HG03060 (cell line): ENCODE measurements around the gene P3H1.
"Not testable (repeated sequence)": the region's sequence is repeated elsewhere in the genome, so short reads cannot be mapped to it uniquely, and the experiment has no call there.

Experiments
- ATAC-seq: cut with Tn5 transposase; IDR thresholded peaks from one replicate; pipeline ENCODE4 v1.9.1; 2021; ENCODE audit warnings: low read depth, moderate number of reproducible peaks; ENCODE audit not compliant: unreplicated experiment

The P3H1 gene

DNA sequence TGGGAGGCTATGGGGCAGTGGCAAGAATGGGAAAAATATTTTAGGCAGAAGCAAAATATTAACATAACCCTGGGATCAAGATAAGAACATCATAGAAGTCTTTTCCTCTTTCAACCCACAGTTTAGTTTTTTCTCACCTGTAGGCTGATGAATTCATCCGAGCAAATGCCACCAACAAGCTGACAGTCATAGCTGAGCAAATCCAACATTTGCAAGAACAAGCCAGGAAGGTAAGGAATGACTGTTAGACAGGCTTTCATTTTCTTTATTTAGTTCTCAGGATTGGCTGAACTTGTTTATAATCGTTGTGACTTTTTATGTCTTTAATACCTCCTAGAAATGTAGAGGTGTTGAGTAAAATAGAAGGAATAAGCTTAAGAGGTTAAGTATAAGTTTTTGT lies 6.6 kb upstream of the P3H1 start:
- no peak for ATAC-seq

DNA sequence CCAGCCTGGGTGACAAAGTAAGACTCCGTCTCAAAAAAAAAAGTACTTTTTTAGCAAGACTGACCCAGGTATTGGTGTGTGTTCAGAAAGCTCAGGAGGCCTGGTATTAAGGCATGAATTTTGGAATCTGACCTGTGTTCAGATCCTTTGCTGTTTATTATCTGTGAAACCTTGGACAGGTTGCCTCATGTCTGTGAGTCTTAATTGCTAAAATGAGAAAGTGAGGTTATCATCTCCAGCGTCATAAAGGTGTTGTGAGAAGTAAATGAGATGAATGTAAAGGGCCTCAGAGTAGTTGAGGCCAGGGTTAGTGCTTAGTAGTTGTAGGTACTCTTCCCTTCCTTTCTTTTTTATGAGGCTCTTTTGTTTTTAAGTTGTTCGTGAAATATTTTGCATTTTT lies 3.0 kb upstream of the P3H1 start:
- ATAC-seq, result no peak

DNA sequence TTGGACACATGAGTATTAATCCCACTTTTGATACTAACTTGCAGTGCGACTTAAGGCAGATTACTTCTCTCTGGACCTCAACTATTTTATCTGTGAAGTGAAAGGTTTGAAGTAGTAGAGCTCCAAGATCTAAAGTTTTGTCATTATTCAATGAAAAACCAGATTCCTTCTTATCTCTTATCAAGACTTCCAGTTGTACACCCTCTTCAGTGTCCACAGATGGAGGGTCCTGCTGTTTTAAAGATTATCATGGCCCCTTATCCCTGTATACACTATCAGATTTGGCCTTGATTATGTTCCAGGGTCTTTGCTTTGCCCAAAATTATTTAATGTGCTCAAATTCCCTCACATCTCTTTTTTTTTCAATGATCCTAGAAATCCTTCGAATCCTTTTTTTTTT lies 1.3 kb upstream of the P3H1 start:
- no peak for ATAC-seq

DNA sequence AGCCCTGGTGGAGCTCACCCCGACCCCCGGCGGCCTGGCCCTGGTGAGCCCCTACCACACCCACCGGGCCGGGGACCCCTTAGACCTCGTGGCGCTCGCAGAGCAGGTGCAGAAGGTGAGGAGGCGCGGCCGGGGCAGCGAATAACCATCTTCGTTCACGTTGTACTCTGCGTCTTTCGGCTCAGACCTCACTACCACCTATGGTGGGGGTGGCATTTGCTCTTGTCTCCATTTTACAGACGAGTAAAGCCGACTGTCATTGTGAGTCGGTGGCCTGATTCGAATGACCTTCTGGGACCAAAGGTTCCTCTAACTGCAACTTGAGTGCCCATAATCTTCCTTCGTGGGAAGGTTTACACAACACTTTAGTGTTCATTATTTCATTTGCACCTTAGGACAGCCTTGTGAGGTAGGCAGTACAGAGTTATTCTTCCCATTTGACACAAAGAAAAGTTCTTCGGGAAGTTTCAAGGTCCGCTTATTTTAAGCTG lies 727 bp upstream of the P3H1 start:
- ATAC-seq, result no peak

DNA sequence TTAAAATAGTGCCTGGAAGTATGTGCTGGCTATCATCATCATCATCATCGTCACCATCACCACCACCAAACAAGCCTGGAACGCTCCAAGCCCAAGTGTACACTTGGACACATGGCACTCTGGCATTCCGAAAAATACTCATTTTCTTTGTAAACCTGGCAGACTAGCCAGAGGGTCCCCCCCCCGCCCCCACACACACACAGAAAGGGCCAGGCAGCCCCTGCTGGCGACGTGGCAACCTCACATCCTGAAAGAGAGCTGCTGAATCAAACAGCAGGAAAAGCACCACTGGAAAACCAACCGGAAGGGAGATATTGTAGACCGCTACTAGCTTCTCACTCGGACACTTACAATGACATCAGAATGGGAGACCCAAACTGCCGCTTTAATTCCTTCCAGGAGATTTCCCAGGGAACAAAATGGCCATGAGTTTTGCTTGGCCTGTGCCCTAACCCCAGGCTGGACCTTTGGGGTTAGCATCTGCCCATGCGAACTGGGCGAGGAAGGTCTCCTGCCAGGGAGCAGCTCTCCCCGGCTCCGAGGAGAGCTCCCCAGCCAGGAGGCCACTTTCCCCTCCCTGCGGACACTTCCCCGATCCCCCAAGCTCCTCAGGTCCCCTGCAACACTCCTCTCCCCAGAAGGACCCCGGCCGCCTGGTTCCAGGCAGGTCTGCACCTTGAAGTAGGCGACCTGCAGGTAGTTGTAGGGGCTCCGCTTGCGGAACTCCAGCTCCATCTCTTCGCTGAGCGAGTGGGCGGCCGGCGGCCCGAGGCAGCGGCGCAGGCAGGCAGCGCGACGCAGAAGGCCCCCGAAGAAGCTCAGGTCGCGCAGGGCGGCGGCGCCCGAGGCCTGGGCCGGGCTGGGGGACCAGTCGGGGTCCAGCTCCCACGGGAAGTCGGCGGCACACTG lies 742 bp downstream of the P3H1 start:
- peak; percentile 5 for ATAC-seq

DNA sequence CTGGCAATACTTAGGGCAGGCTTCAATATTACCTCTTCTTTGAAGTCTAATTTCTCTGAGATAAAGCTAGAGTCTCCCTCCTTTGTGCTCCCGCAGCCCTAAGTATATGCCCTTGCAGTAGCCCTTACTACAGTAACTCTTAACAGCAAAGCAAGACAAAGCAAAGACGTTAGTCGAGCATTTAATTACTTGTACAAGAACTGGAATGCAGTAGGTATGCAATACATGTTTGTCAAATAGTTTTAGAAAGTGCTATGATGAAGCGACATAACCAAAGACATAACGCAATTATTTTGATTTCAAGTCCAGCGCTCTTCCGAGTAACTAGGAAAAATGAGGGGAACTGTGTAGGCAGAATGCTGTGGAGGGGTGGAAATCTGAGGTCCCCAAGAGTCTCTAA lies 1.6 kb downstream of the P3H1 start:
- no peak for ATAC-seq

DNA sequence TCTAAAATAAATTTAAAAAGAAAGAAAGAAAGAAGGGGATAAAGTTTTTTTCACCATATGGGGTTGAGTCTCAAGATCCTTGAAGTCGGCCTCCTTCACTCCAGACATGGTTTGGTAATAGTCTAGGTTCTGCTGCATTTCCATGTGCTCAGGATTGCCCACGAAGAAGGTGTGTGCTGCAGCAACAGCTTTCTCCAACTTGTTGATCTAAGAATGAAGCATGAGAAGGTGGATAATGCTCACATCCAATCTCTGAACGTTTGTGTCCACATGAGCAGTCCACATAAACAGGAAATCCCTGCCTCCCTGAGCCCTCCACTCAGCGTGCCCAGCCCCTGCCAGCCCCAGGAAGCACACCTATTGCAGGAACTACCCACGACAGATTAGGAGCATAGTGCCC lies 4.6 kb downstream of the P3H1 start:
- no peak for ATAC-seq

DNA sequence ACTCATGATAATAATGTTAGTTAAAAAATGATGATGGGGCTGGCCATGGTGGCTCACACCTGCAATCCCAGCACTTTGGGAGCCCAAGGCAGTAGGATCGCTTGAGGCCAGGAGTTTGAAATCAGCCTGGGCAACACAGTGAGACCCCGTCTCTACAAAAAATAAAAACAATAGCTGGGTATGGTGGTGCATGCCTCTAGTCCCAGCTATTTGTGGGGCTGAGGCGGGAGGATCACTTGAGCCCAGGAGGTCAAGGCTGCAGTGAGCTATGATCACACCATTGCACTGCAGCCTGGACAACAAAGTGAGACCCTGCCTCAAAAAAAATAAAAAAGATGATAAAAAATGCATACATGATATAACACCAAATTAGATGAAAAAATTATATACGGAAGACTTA lies 5.3 kb downstream of the P3H1 start:
- no peak for ATAC-seq

DNA sequence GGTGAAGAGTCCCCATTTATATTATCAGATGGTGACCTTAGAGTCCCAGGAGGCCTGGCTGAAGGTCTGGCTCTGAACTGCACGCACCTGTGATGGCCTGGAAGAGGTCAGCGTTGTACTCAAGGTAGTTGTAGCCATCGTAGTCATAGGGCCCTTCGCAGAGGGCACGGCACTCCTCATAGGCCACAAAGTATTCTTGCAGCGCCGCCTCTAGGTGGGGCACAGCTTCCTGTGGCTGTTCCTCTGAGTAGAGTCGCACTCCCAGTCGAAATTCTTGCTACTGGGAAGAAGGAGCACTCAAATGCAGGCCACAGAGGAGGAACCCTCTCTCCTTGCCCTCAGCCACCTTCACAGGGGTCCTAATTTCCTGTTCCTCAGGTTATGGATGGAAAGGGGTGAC lies 7.7 kb downstream of the P3H1 start:
- no peak for ATAC-seq

DNA sequence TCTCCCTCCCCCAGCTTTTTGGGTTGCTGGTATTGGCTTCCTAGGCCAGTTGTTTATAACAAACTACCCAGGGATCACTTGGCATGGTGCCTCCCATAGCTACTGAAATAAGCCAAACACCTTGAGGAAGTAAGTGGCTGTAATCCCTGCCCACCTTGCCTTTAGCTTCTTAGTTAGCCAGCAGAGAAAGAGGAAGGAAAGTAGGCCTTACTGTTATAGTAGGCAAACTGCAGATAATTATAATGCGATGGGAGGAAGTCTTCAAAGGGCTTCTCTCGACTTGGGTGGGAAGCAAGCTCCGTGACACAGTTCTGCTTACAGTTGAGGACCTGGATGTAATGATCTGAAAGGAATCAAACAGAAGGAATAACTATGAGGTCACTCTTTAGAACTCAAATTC lies 8.2 kb downstream of the P3H1 start:
- no peak for ATAC-seq

DNA sequence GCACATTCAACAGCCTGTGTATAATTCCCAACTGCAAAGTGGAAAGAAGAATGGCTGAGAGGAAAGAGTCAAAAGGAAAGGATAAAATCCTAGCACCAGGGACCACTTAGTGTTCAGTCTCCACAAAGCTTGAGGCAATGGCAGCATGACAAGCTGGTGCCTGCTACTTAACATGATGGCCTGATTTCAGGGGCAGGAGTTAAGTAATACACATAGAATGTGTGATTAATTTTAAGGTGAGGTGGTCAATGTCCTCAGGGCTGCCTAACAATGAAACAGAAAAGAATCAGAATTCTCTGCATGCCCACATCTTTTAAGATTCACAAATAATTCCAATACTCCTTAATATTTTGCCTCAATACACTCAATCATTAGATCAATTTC lies 8.9 kb downstream of the P3H1 start:
- no peak for ATAC-seq

DNA sequence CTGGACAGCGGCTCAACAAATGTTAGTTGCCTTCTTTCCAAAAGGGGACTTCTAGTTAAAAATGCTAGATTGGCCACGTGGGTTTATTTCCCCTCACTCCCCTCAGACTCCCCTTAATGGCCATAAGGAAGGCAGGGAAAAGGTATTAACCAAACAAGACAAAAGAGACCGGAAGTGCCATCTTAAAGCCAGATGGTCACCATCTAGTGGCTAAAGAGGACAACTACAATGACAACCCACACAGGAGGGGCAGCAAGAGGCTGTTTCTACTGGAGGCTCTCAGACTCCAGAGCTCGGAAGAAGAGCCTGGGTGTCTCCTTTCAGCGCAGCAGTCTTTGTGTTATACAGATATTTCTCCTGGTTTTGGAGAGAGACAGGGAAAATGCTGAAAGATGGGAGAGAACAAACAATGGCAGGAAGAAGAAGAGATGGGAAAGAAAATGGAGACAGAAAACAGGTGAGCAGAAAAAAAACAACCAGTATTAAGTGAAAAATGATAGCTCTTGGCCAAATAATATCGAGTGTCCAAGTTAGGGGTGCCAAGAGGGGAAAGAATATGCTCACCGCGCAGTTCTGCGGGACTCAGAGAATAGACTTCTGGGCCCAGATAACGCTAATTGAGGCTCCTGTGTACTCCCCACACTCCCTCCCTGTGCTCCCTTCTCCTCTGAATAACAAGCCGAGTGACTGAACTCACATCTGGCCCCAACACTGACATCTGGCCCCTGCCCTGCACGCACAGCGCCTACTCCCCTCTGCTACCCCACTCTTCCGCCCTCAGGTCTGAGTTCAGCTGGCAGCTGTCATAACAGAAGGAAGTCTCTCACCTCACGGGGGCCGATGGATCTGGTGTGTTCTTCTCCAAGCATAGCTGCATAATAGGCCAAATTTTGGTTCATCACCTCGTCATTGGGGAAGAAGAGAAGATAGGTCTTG lies 9.6 kb downstream of the P3H1 start:
- no peak for ATAC-seq

DNA sequence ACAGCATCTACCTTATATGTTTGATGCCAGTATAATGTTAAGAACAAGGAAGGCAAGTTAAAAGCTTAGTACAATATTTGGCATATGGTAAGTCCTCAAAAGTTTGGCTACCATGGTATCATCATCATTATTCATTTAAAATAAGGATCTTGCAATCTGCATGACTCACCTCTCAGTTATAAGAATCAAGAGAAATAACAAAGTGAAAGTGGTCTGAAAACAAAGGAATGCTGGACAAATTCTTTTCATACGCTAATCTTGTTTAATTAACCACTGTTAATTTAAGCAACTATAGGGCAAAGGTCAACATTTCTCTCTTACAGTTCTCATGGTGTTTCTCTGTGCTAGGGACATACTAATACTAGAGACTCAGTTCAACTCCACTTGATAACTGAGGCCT lies 13.8 kb downstream of the P3H1 start:
- no peak for ATAC-seq

DNA sequence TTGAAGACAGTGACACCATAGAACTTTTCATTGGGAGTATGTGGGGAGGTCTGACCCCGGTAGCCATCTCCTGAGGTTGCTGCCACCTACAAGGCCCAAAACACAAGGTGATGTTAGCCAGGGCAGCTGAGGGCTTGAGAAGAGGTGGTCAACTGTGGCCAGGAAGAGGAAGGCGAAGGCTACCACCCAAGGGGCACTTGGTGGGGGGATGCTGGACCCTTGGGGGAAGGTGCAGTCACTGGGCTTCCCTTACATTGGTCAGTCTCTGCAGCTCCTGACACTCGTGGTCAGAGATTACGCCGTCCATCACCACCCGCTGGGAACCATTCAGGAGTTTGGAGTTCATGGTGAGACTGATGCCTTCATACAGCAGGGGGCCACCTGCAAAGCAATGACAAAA lies 14.5 kb downstream of the P3H1 start:
- no peak for ATAC-seq

DNA sequence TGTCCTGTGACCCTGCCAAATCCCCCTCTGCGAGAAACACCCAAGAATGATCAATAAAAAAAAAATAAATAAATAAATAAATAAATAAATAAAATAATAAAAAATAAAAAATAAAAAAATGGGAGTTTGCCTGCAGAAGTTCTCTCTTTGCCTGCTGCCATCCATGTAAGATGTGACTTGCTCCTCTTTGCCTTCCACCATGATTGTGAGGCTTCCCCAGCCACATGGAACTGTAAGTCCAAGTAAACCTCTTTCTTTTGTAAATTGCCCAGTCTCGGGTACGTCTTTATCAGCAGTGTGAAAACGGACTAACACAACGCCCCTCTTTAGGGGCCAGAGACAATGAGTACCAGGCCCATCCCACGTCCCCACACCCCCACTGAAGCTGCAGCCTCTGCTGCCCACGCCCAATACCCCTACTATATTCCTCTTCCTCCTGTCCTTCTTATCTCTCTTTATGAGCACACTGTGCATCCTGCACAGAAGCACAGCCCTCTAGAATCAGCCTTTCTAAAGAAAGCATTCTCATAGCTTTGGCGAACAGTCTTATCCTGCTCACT lies 15.2 kb downstream of the P3H1 start:
- ATAC-seq, result not testable (repeated sequence)

DNA sequence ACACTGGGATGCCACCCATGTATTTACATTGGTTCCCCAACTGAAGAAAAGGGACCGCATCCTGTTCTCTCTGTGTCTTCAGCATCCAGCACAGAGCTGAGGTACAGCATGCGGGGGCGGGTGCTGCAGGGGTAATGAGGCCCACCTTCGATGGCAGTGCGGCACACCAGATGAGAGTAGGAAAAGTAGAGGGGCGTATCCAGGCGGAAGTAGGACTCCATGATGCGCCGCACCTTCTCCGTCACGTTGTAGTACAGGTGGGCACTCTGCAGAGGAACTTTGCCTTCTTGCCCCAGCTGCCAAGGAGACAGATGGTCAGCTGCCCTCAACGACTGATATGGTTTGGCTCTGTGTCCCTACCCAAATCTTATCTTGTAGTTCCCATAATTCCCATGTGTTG lies 16.8 kb downstream of the P3H1 start:
- ATAC-seq, result no peak

DNA sequence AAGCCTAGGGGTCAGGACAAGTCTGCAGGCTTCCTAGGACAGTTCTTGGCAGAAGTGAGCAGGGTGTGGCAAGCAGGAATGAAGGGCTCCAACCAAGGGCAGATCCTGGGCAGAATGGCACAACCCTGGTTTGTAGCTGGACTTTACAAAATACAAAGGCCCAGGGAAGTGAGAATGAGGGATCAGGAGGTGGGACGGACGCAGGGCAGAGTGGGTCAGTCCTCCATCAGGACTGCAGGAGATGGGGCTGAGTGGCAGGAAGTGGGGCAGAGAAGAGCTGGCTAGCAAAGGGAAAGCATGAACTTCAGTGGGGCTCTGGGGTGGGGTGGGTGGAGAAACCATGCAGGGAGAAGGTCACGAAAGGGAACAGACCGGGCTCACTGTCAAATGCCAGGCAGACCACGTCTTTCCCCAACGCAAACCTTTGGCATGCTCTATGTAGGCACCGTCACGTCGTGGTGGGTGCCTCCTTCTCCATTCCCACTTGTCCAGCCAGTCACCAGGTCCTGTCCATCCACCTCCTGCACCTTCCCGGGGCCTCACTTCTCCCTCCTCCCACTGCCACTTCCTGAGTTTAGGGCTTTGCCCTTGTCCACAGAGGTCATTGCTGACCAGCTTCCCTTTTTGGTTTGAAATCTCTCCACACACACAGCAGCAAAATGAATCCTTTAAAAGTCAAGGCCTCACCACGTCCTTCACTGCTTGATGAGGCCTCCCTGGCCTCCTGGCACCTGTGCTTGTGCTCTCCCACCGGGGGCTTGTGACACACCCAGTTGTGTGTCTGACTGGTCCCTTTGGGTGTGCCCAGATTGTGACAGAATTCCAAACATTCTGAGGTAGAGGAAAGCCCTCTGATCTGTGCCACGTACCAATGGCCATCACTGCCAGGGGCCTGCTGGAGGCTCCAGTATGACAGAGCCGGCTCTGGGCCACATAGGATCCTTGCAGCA lies 18.1 kb downstream of the P3H1 start:
- ATAC-seq, result no peak

DNA sequence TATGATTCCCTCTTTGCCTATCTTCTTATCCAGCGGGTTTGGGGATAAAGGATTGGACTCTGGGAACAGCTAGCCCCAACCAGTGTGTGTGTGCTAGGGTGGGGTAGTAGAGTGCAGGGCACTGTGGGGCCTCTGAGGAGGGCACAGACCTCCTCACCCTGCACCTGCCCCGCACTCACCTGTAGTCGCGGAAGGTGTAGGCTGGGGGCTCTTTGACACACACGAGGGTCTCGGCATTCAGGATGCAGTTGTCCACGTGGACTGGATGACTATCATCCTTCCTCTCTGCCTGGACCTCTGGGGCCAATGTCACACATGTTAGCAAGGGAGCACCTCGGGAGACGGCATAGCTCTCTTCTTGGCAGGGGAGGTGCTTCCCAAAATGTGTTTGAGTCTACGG lies 18.8 kb downstream of the P3H1 start:
- no peak for ATAC-seq

DNA sequence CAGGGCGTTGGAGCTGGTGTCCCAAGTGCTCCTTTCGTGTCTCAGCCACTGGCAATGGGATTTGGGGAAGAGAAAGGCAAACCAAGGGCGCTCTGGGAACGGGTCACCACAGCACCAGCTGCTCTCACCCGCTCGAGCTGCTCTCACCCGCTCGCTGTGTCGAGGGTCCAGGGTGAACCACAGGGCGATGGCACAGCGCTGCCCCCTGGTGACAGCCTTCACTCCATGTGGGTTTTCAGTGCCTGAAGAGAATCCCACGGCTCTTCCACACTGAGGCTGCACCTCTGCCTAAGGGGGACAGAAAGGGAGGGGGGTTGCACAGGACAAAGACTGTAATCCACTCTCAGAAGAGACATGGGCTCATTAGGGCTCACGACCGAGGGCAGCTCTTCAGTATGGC lies 19.7 kb downstream of the P3H1 start:
- no peak for ATAC-seq
